ENCODE results near the gene DZIP1. TPM values are rescaled to one million over a fixed set of nuclear protein-coding genes. Genes with fewer than 3 reads are reported as not detected.

DZIP1 gene
- total and polyA plus RNA-seq, 2 donors (not counting 1 experiment from before 2014, with no cell fraction given): not detected

- no peaks in the 10 kb centered on the region for H3K27me3 ChIP-seq (replicated peaks in 1 of 4; ENCODE audit: control extremely low read depth in 1 of 4, control insufficient read depth in 3 of 4, insufficient read depth in 4 of 4, low read length in 3 of 4)
- H3K36me3 ChIP-seq (replicated peaks in 1 of 2; ENCODE audit: control extremely low read depth in 1 of 2, control insufficient read depth in 1 of 2, extremely low read depth in 1 of 2, insufficient read depth in 2 of 2, low read length in 1 of 2): no peaks in the 10 kb centered on the region
- no peak for ATAC-seq (ENCODE audit: low read depth)
- H4K20me1 ChIP-seq (ENCODE audit: control insufficient read depth, insufficient read depth, low read length, poor library complexity, severe bottlenecking): no peaks in the 10 kb centered on the region
- Mint-ChIP-seq H3K27ac (no peak overlapping the region), H3K4me1 (no peaks in the 10 kb centered on the region), H3K27me3 (peaks cover 30% of the 10 kb centered on the region), H3K9me3 (ENCODE audit: insufficient read depth) (no peaks in the 10 kb centered on the region), H3K4me3 (no peak overlapping the region)
- no peak overlapping the region for H3K27ac ChIP-seq (ENCODE audit: low read length in 2 of 2)
- H3K79me2 ChIP-seq (ENCODE audit: control insufficient read depth, insufficient read depth, low read length): no peaks in the 10 kb centered on the region
- 67% methylated on average over 1 of the region's 4 CpGs for WGBS (ENCODE audit: insufficient coverage)
- POLR2A ChIA-PET: no interaction called here
- no peaks in the 10 kb centered on the region for H3K4me1 ChIP-seq (ENCODE audit: control insufficient read depth in 2 of 2, insufficient read depth in 2 of 2, low read length in 2 of 2)
- no peak overlapping the region for H2AFZ ChIP-seq (ENCODE audit: insufficient read depth, low read depth, low read length, poor library complexity, severe bottlenecking)
- DNase-seq: no peak
- H3K9me3 ChIP-seq (ENCODE audit: control extremely low read depth in 1 of 3, control insufficient read depth in 2 of 3, insufficient read depth in 1 of 3, low read length in 2 of 3): no peaks in the 10 kb centered on the region
- no peak for TF ChIP-seq EZH2 (IDR thresholded peaks at IDR 0.05; ENCODE audit: borderline replicate concordance, insufficient read depth, low read depth, low read length, poor library complexity, severe bottlenecking)
- TF ChIP-seq, protein P1, sequence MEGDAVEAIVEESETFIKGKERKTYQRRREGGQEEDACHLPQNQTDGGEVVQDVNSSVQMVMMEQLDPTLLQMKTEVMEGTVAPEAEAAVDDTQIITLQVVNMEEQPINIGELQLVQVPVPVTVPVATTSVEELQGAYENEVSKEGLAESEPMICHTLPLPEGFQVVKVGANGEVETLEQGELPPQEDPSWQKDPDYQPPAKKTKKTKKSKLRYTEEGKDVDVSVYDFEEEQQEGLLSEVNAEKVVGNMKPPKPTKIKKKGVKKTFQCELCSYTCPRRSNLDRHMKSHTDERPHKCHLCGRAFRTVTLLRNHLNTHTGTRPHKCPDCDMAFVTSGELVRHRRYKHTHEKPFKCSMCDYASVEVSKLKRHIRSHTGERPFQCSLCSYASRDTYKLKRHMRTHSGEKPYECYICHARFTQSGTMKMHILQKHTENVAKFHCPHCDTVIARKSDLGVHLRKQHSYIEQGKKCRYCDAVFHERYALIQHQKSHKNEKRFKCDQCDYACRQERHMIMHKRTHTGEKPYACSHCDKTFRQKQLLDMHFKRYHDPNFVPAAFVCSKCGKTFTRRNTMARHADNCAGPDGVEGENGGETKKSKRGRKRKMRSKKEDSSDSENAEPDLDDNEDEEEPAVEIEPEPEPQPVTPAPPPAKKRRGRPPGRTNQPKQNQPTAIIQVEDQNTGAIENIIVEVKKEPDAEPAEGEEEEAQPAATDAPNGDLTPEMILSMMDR (IDR thresholded peaks at IDR 0.05): no peak
- intact Hi-C loops (cut with micrococcal nuclease): no loop called here
- H3K4me3 ChIP-seq (ENCODE audit: control extremely low read depth in 1 of 5, extremely low read depth in 1 of 5, insufficient read depth in 1 of 5, low read depth in 2 of 5, low read length in 4 of 5): no peak overlapping the region
- no peak overlapping the region for H3K4me2 ChIP-seq (replicated peaks; ENCODE audit: low read depth, low read length, poor library complexity, severe bottlenecking)
- no peak overlapping the region for H3K9ac ChIP-seq (ENCODE audit: low read length)
- CTCF ChIA-PET: no interaction called here
These were observed 71.3 kb downstream of the DZIP1 start for GRCh38 chr13:95573221-95573620.

DNA sequence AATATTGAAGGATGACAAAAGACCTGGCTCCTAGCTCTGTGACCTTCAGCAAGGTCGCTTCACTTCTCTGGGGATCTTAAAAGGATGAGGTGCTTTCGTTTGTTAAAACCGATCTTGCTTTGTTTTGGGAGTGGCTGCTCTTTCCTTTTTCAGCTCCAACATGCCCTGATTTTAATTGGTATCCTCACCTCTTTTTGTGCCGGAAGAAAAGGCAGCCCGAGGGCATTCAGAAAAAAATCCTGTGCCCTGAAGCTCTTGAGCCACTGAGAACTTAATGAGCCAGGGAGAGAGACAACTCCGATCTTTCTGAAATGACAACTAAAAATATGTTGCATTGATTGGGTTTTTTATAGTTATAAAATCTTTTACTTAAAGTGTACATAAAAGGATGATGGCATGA lies 72.6 kb downstream of the DZIP1 start:
- H3K27ac ChIP-seq (ENCODE audit: low read length in 2 of 2): no peak overlapping the region
- CTCF ChIA-PET: no interaction called here
- Mint-ChIP-seq H3K4me3 (no peak overlapping the region), H3K27ac (no peak overlapping the region), H3K27me3 (peaks cover 28% of the 10 kb centered on the region), H3K4me1 (no peaks in the 10 kb centered on the region), H3K9me3 (ENCODE audit: insufficient read depth) (no peaks in the 10 kb centered on the region)
- H3K4me2 ChIP-seq (replicated peaks; ENCODE audit: low read depth, low read length, poor library complexity, severe bottlenecking): no peak overlapping the region
- no peak for DNase-seq
- no peaks in the 10 kb centered on the region for H3K36me3 ChIP-seq (replicated peaks in 1 of 2; ENCODE audit: control extremely low read depth in 1 of 2, control insufficient read depth in 1 of 2, extremely low read depth in 1 of 2, insufficient read depth in 2 of 2, low read length in 1 of 2)
- H4K20me1 ChIP-seq (ENCODE audit: control insufficient read depth, insufficient read depth, low read length, poor library complexity, severe bottlenecking): no peaks in the 10 kb centered on the region
- no peaks in the 10 kb centered on the region for H3K4me1 ChIP-seq (ENCODE audit: control insufficient read depth in 2 of 2, insufficient read depth in 2 of 2, low read length in 2 of 2)
- H3K27me3 ChIP-seq (replicated peaks in 1 of 4; ENCODE audit: control extremely low read depth in 1 of 4, control insufficient read depth in 3 of 4, insufficient read depth in 4 of 4, low read length in 3 of 4): no peaks in the 10 kb centered on the region
- POLR2A ChIA-PET: no interaction called here
- intact Hi-C loops (cut with micrococcal nuclease): no loop called here
- H2AFZ ChIP-seq (ENCODE audit: insufficient read depth, low read depth, low read length, poor library complexity, severe bottlenecking): no peak overlapping the region
- H3K79me2 ChIP-seq (ENCODE audit: control insufficient read depth, insufficient read depth, low read length): no peaks in the 10 kb centered on the region
- TF ChIP-seq, protein P1 (IDR thresholded peaks at IDR 0.05): no peak
- TF ChIP-seq EZH2 (IDR thresholded peaks at IDR 0.05; ENCODE audit: borderline replicate concordance, insufficient read depth, low read depth, low read length, poor library complexity, severe bottlenecking): no peak
- no peak overlapping the region for H3K9ac ChIP-seq (ENCODE audit: low read length)
- ATAC-seq (ENCODE audit: low read depth): no peak
- H3K9me3 ChIP-seq (ENCODE audit: control extremely low read depth in 1 of 3, control insufficient read depth in 2 of 3, insufficient read depth in 1 of 3, low read length in 2 of 3): no peaks in the 10 kb centered on the region
- WGBS (ENCODE audit: insufficient coverage): 96% methylated on average over 3 of the region's 6 CpGs
- H3K4me3 ChIP-seq (ENCODE audit: control extremely low read depth in 1 of 5, extremely low read depth in 1 of 5, insufficient read depth in 1 of 5, low read depth in 2 of 5, low read length in 4 of 5): no peak overlapping the region
